HL-60/S4 treated with retinoic acid at 250 ng/mL for 4 days and 3 days (cell line): ENCODE results near the gene DOCK6.

ENCODE experiments used
- in situ Hi-C: fragments of 300-500 bp; cut with MboI; formaldehyde crosslinking; loops from 2 replicates; pipeline ENCODE4 v1.7.0; 2022; ENCODE audit warnings: low sequenced_read_pairs

Gene DOCK6

DNA sequence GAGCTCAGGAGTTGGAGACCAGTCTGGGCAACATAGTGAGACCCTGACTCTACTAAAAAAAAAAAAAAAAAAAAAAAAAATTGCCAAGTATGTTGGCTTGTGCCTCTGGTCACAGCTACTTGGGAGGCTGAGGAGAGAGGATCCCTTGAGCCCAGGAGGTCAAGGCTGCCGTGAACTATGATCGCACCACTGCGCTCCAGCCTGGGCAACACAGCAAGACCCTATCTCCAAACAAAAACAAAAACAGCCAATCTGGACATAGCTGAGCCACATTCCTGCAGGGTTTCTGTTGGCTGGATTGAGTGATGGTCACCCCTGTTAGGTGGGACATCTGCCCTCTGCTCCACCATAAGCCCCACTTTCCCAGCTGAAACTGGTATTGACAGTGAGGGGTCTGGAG, 36.5 kb downstream of the DOCK6 start:
- in situ Hi-C loops, result no loop called here

GRCh38 chr19:11225172-11225571, 37.2 kb downstream of the DOCK6 start:
- in situ Hi-C loops, result no loop called here

- in situ Hi-C loops, result no loop called here
Measured at GRCh38 chr19:11224429-11224828, 37.9 kb downstream of the DOCK6 start.

DNA sequence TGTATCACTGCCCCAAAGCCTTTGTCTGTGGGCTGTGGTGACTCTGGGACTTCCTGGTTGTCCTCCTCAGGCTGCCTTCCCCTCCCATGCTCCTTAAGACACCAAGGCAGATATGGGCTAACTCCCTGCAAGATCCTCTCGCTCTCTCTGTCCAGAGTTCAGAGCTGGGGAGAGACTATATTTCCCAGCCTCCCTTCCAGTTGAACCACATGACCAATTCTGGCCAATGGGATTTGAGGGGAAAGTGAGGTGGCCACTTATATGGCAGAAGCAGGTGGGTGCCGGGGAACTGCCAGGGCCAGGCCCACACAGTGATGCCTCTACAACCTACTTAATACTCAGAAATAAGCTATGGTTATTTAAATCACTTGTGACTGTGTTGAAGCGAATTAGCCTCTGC, 39.1 kb downstream of the DOCK6 start:
- in situ Hi-C loops, result no loop called here

DNA sequence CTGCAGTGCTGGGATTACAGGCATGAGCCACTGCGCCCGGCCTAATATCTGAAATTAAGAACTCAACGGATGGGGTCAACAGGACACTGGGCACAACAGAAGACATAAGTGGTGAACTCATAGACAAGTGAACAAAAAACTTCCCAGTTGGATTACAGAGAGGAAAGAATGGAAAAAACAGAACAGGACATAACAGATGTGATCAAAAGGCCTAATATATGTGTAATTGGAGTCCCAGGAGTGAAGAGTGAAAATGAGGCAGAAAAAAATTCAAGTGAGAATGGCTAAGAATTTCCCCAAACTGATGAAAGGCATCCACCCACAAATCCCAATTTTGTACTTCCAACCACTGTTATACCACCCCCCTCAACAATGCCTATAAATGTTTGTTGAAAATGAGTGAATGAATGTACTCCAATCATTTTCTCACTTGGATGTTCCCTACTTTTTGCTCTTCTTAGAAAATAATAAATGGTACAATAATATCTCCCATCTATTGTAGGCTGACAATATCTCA, 41.2 kb downstream of the DOCK6 start:
- in situ Hi-C loops, result no loop called here

DNA sequence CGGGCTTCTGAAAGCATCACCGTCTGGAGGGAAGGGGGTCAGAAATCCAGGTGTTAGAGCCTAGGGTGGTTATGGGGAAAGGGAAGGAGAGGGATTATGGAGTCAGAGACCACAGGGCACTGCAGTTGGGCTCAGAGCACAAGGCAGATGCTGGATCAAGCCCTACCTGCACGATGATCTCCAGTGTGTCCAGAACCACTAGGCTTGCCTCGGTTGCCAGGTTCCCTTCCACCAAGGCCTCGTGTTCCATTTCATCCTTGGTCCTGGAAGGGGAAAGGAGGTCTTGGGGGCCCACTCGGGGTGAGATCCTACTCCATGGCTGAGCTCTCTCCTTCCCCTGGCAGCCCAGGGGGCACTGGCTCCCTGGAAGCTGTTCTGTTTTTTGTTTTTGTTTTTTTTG, 47.9 kb downstream of the DOCK6 start:
- in situ Hi-C loops, result no loop called here

- in situ Hi-C loops, result no loop called here
Measured at GRCh38 chr19:11210656-11210928, 51.7 kb downstream of the DOCK6 start.

DNA sequence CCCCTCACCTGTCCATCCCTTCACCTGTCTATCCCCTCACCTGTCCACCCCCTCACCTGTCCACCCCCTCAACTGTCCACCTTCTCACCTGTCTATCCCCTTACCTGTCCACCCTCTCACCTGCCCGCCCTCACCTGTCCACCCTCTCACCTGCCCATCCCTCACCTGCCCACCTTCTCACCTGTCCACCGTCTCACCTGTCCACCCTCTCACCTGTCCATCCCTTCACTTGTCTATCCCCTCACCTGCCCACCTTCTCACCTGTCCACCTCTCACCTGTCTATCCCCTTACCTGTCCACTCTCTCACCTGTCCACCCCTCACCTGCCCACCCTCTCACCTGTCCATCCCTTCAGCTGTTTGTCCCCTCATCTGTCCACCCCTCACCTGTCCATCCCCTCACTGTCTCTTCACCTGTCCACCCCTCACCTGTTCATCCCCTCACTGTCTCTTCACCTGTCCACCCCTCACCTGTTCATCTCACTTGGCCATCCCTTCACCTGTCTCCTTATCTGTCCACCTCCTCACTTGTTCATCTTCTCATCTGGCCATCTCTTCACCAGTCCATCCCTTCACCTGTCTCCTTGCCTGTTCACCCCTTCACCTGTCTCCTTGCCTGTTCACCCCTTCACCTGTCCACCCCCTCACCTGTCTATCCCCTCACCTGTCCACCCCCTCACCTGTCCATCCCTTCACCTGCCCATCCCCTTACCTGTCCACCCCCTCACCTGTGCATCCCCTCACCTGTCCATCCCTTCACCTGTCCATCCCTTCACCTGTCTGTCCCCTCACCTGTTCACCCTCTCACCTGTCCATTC, 52.3 kb downstream of the DOCK6 start:
- in situ Hi-C loops, result no loop called here

GRCh38 chr19:11208561-11209471, 53.5 kb downstream of the DOCK6 start:
- in situ Hi-C loops, result no loop called here

- in situ Hi-C loops, result no loop called here
Measured at GRCh38 chr19:11205939-11206570, 56.3 kb downstream of the DOCK6 start.

DNA sequence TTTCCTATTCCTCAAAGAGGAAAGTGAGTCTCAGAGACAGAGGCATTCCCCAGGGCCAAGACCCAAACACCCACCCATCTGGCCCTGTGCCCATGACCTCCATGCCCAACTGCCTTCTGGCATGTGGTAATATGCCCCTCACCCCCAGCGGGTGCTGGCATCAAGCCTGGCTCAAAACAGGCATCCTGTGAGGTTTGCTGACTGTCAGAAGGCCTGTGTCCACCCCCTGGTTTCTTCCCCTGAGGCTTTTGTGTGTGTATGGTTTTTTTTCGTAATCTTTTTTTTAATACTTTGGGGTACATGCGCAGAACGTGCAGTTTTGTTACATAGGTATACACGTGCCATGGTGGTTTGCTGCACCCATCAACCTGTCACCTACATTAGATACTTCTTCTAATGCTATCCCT, 57.4 kb downstream of the DOCK6 start:
- in situ Hi-C loops, result no loop called here

DNA sequence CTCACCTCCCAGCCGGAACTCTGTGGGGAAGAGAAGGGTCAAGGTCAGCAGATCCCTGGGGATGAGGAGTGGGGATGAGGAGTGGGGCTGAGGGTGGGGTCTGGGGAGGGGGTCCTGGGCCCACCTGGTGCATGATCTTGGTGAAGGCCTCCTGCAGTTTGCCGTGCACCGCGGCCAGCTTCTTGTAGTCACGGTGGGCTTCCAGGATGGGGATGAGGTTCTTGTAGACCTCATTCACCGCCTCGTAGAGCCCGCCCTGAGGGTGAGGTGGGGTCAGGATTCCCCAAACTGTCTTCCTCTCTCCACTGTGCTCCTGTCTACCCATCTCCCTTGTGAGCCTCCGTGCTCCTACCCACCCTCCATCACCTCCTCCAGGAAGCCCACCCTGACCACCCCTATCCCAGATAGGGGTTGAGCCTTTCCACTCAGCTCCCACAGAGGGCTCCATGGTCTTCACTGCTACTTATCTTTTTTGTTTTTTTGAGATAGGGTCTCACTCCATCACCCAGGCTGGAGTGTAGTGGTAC, 58.2 kb downstream of the DOCK6 start:
- in situ Hi-C loops, result no loop called here

DNA sequence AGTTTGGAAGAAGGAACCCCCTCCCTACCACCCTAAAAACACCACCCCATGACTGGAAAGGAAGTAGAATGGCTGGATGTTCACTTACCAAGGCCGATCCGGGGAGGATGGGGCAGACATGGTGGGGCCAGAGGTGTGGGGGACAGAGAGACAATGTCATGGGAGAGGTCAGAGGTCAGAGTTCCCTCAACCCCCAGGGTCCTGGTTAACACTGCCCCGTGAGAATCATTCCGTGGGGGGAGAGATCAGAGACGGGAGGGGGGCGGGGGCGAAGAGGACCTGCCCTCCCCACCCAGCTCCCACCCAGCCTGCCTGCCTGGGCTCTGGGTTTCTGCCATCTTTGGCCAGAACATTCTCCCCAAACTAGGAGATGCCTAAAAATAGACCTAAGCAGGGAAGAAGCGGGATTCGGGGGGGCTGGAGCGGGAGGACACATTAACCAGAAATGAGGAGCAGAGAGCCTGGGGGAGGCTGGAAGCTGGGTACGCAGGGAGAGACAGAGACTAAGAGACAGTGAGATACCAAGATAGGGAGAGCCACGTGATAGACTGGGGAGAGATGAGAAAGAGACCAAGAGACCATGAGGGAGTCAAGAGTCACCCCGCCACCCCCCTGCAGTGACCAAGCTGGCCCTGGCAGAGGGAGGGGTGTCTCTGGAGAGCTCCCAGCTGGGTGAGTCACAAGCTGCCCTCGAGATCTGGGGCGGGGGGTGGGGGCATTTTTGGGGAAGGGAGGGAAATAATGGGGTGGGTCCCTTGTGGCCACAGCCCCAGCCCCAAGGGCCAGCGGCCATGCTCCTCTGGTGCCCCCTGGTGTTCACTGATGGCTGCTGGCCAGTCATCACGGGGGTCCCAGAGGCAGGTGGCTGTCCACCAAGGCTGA, 58.9 kb downstream of the DOCK6 start:
- in situ Hi-C loops, result no loop called here

GRCh38 chr19:11202488-11203193, 59.7 kb downstream of the DOCK6 start:
- in situ Hi-C loops, result no loop called here

GRCh38 chr19:11201791-11202190, 60.5 kb downstream of the DOCK6 start:
- in situ Hi-C loops, result no loop called here

DNA sequence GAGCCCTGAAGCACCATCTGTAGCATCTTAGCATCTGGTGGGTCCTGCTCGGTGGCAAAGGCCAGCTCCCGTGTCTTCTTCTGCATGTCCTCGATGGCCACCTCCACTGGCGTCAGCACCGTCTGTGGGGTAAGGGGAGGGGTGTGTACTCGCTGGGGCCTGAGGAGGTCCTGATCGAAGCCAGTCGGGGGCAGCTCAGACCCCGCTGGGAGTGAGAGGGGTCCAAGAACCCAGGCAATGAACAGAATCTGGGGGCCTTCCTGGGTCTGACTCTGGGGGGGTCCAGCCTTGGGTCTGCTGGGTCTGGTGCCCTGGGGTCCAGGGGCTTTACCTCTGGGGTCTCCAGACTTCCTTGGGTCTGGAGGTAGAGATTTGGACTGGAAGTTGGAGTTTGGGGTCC, 61.4 kb downstream of the DOCK6 start:
- in situ Hi-C loops, result no loop called here

- in situ Hi-C loops, result no loop called here
Measured at GRCh38 chr19:11200015-11200574, 62.2 kb downstream of the DOCK6 start.

DNA sequence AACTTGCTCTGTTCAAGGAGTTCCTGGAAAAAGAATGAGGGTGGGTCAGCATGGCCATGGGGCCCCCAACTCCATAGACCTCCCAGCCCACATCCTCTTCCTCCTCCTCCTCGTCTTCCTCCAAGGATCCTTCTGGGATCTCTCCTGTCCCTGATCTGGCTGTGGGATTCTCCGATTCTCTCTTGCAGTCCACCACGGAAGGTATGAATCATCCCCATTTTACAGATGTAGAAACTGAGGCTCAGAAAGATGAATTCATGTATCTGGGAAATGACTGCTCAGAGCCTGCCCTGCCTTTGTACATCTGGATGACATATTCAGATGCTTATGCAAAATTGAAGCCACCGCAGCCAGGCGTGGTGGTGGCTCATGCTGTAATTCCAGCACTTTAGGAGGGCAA, 62.8 kb downstream of the DOCK6 start:
- in situ Hi-C loops, result no loop called here

DNA sequence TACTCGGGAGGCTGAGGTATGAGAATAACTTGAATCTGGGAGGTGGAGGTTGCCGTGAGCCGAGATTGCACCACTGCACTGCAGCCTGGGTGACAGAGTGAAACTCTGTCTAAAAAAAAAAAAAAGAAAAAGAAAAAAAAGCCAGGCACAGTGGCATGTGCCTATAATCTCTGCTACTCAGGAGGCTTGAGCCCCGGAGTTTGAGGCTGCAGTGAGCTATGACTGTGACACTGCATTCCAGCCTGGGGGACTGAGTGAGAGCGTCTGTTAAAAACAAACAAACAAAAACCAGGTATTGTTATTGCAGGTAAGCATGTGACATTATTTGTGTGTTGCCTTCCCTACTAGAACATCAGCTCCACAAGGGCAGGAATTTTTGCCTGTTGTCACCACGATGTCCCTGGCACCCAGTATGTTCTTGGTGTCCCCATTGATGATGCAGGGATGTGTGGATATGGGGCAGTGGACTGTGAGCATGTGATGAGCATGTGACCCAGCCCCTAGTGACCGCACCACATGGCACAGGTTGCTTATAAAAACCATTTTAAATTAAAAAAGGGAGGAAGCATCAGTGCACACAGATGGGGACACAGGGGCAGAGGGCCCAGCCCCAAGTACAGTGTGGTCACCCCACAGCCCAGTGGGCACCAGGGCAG, 63.4 kb downstream of the DOCK6 start:
- in situ Hi-C loops, result no loop called here
